ENCODE data around the gene NUDT22. TPM values are rescaled to one million over a fixed set of nuclear protein-coding genes. Genes with fewer than 3 reads are reported as not detected.

NUDT22 gene
- total and polyA plus RNA-seq, 2 experiments from 2014 or later = 33.9 to 67.0 TPM

GRCh38 chr11:64259533-64260067 is 33.5 kb downstream of the NUDT22 start:
- DNase-seq (ENCODE audit: low spot score) (no peak), ATAC-seq (no peak)
- TF ChIP-seq EZH2 (IDR thresholded peaks at IDR 0.05; ENCODE audit: low read depth, unreplicated experiment) = no peak
- TF ChIP-seq ZNF331 (CRISPR knock-in tag; IDR thresholded peaks at IDR 0.05; ENCODE audit: low read depth) = no peak
- TF ChIP-seq NANOG (IDR thresholded peaks at IDR 0.05; ENCODE audit: borderline replicate concordance) = no peak
- TF ChIP-seq STAT1 (IDR thresholded peaks at IDR 0.05; ENCODE audit: unreplicated experiment) = no peak
- no peak for TF ChIP-seq CREB1 (CRISPR knock-in tag; IDR thresholded peaks at IDR 0.05; ENCODE audit: low read depth)
- TF ChIP-seq ZNF114 (CRISPR knock-in tag; IDR thresholded peaks at IDR 0.05) = no peak
- TF ChIP-seq, protein P1, sequence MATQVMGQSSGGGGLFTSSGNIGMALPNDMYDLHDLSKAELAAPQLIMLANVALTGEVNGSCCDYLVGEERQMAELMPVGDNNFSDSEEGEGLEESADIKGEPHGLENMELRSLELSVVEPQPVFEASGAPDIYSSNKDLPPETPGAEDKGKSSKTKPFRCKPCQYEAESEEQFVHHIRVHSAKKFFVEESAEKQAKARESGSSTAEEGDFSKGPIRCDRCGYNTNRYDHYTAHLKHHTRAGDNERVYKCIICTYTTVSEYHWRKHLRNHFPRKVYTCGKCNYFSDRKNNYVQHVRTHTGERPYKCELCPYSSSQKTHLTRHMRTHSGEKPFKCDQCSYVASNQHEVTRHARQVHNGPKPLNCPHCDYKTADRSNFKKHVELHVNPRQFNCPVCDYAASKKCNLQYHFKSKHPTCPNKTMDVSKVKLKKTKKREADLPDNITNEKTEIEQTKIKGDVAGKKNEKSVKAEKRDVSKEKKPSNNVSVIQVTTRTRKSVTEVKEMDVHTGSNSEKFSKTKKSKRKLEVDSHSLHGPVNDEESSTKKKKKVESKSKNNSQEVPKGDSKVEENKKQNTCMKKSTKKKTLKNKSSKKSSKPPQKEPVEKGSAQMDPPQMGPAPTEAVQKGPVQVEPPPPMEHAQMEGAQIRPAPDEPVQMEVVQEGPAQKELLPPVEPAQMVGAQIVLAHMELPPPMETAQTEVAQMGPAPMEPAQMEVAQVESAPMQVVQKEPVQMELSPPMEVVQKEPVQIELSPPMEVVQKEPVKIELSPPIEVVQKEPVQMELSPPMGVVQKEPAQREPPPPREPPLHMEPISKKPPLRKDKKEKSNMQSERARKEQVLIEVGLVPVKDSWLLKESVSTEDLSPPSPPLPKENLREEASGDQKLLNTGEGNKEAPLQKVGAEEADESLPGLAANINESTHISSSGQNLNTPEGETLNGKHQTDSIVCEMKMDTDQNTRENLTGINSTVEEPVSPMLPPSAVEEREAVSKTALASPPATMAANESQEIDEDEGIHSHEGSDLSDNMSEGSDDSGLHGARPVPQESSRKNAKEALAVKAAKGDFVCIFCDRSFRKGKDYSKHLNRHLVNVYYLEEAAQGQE (IDR thresholded peaks at IDR 0.05; ENCODE audit: unreplicated experiment) = no peak
- TF ChIP-seq, protein P2, sequence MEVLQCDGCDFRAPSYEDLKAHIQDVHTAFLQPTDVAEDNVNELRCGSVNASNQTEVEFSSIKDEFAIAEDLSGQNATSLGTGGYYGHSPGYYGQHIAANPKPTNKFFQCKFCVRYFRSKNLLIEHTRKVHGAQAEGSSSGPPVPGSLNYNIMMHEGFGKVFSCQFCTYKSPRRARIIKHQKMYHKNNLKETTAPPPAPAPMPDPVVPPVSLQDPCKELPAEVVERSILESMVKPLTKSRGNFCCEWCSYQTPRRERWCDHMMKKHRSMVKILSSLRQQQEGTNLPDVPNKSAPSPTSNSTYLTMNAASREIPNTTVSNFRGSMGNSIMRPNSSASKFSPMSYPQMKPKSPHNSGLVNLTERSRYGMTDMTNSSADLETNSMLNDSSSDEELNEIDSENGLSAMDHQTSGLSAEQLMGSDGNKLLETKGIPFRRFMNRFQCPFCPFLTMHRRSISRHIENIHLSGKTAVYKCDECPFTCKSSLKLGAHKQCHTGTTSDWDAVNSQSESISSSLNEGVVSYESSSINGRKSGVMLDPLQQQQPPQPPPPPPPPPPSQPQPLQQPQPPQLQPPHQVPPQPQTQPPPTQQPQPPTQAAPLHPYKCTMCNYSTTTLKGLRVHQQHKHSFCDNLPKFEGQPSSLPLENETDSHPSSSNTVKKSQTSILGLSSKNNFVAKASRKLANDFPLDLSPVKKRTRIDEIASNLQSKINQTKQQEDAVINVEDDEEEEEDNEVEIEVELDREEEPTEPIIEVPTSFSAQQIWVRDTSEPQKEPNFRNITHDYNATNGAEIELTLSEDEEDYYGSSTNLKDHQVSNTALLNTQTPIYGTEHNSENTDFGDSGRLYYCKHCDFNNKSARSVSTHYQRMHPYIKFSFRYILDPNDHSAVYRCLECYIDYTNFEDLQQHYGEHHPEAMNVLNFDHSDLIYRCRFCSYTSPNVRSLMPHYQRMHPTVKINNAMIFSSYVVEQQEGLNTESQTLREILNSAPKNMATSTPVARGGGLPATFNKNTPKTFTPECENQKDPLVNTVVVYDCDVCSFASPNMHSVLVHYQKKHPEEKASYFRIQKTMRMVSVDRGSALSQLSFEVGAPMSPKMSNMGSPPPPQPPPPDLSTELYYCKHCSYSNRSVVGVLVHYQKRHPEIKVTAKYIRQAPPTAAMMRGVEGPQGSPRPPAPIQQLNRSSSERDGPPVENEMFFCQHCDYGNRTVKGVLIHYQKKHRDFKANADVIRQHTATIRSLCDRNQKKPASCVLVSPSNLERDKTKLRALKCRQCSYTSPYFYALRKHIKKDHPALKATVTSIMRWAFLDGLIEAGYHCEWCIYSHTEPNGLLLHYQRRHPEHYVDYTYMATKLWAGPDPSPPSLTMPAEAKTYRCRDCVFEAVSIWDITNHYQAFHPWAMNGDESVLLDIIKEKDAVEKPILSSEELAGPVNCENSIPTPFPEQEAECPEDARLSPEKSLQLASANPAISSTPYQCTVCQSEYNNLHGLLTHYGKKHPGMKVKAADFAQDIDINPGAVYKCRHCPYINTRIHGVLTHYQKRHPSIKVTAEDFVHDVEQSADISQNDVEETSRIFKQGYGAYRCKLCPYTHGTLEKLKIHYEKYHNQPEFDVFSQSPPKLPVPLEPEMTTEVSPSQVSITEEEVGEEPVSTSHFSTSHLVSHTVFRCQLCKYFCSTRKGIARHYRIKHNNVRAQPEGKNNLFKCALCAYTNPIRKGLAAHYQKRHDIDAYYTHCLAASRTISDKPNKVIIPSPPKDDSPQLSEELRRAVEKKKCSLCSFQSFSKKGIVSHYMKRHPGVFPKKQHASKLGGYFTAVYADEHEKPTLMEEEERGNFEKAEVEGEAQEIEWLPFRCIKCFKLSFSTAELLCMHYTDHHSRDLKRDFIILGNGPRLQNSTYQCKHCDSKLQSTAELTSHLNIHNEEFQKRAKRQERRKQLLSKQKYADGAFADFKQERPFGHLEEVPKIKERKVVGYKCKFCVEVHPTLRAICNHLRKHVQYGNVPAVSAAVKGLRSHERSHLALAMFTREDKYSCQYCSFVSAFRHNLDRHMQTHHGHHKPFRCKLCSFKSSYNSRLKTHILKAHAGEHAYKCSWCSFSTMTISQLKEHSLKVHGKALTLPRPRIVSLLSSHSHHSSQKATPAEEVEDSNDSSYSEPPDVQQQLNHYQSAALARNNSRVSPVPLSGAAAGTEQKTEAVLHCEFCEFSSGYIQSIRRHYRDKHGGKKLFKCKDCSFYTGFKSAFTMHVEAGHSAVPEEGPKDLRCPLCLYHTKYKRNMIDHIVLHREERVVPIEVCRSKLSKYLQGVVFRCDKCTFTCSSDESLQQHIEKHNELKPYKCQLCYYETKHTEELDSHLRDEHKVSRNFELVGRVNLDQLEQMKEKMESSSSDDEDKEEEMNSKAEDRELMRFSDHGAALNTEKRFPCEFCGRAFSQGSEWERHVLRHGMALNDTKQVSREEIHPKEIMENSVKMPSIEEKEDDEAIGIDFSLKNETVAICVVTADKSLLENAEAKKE (CRISPR knock-in tag; IDR thresholded peaks at IDR 0.05) = no peak
- TF ChIP-seq, protein P3, sequence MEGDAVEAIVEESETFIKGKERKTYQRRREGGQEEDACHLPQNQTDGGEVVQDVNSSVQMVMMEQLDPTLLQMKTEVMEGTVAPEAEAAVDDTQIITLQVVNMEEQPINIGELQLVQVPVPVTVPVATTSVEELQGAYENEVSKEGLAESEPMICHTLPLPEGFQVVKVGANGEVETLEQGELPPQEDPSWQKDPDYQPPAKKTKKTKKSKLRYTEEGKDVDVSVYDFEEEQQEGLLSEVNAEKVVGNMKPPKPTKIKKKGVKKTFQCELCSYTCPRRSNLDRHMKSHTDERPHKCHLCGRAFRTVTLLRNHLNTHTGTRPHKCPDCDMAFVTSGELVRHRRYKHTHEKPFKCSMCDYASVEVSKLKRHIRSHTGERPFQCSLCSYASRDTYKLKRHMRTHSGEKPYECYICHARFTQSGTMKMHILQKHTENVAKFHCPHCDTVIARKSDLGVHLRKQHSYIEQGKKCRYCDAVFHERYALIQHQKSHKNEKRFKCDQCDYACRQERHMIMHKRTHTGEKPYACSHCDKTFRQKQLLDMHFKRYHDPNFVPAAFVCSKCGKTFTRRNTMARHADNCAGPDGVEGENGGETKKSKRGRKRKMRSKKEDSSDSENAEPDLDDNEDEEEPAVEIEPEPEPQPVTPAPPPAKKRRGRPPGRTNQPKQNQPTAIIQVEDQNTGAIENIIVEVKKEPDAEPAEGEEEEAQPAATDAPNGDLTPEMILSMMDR (conservative IDR thresholded peaks at IDR 0.05; ENCODE audit: low read depth in 2 of 2) = no peak
- TF ChIP-seq EZH2phosphoT487 (IDR thresholded peaks at IDR 0.05; ENCODE audit: unreplicated experiment) = no peak
- H3K9me2 ChIP-seq (ENCODE audit: insufficient read depth) = no peaks in the 10 kb centered on the region
- 0 out of 2 replicates have a peak, but pooled peaks cover 4% of the 10 kb centered on the region for H3F3A ChIP-seq (replicated peaks; ENCODE audit: low read depth)
- H3K79me2 ChIP-seq (replicated peaks; ENCODE audit: insufficient read depth) = no peaks in the 10 kb centered on the region
- H3K27ac ChIP-seq (ENCODE audit: low read depth) = no peak overlapping the region
- no peak overlapping the region for H3K4me3 ChIP-seq
- Mint-ChIP-seq H3K4me1 (peaks cover 7% of the 10 kb centered on the region; the same call in 2 of the 3 replicates), H3K27me3 (ENCODE audit: insufficient read depth, low read depth, poor library complexity) (peaks cover 11% of the 10 kb centered on the region), H3K27ac (no peak overlapping the region), H3K36me3 (ENCODE audit: low read depth) (peaks cover 69% of the 10 kb centered on the region), H3K4me3 (no peak overlapping the region), H3K9me3 (no peaks in the 10 kb centered on the region)
- H3K36me3 ChIP-seq (ENCODE audit: insufficient read depth) = peaks cover 11% of the 10 kb centered on the region
- no peaks in the 10 kb centered on the region for H3K27me3 ChIP-seq (ENCODE audit: insufficient read depth)
- no peak overlapping the region for H2AFZ ChIP-seq
- H3K4me1 ChIP-seq (ENCODE audit: insufficient read depth) = no peaks in the 10 kb centered on the region
- no peak overlapping the region for H3K4me2 ChIP-seq
- 0 out of 2 replicates have a peak, but pooled peaks cover 4% of the 10 kb centered on the region for H4K20me1 ChIP-seq (replicated peaks; ENCODE audit: insufficient read depth)

Measured in GM23338 (cell line).